Keratinocyte (primary cell): Measurements from ENCODE around the gene CD274. TPM values are rescaled to one million over a fixed set of nuclear protein-coding genes. Genes with fewer than 3 reads are reported as not detected.

ENCODE experiments used
- DNase-seq: peaks from one replicate; pipeline ENCODE4 v3.0.0-alpha.2; 2011; ENCODE audit warnings: low read depth, missing footprints, low spot score
- FAIRE-seq: peaks from 2 replicates; lab custom pipeline; 2011; peaks lifted over from hg19 to GRCh38; lab: Jason Lieb, UNC
- H2AFZ ChIP-seq: 2 replicates; pipeline ENCODE4 v1.6.0; 2012; ENCODE audit warnings: low read length, control low read depth, inconsistent platforms; ENCODE audit not compliant: control insufficient read depth
- H3K27ac ChIP-seq: 2 replicates; pipeline ENCODE4 v1.5.1; 2011; ENCODE audit warnings: low read length; ENCODE audit not compliant: control insufficient read depth, insufficient read depth
- H3K27me3 ChIP-seq: 3 replicates; pipeline ENCODE4 v1.6.0; 2011; ENCODE audit warnings: low read length; ENCODE audit not compliant: control insufficient read depth, insufficient read depth; ENCODE audit errors: extremely low read depth
- H3K36me3 ChIP-seq, 2 experiments: 2 replicates in 1 of 2; 3 replicates in 1 of 2; pipeline ENCODE4 v1.5.1; 2011; ENCODE audit warnings: low read length in 2 of 2, mild to moderate bottlenecking in 1 of 2; ENCODE audit not compliant: control insufficient read depth in 2 of 2, insufficient read depth in 2 of 2; ENCODE audit errors: extremely low read depth in 1 of 2
- H3K4me1 ChIP-seq: 3 replicates; pipeline ENCODE4 v1.5.1; 2011; ENCODE audit warnings: low read length; ENCODE audit not compliant: control insufficient read depth, insufficient read depth; ENCODE audit errors: extremely low read depth
- H3K4me2 ChIP-seq: 3 replicates; pipeline ENCODE4 v1.6.0; 2011; ENCODE audit warnings: low read depth, low read length; ENCODE audit not compliant: control insufficient read depth, insufficient read depth; ENCODE audit errors: extremely low read depth
- H3K4me3 ChIP-seq, 3 experiments: fragments of 200-600 bp in 1 of 3; sonication (generic) in 1 of 3; 2 replicates in 2 of 3; 3 replicates in 1 of 3; pipeline ENCODE4 v1.5.1; 2011 to 2016; ENCODE audit warnings: low read length in 3 of 3, mild to moderate bottlenecking in 3 of 3, control low read depth in 2 of 3, inconsistent platforms in 1 of 3, low read depth in 1 of 3, mixed read lengths in 1 of 3, mixed run types in 1 of 3, moderate library complexity in 1 of 3; ENCODE audit not compliant: control insufficient read depth in 2 of 3, insufficient read depth in 2 of 3; ENCODE audit errors: extremely low read depth in 1 of 3
- H3K79me2 ChIP-seq: 2 replicates; pipeline ENCODE4 v1.6.0; 2012; ENCODE audit warnings: low read length; ENCODE audit not compliant: control insufficient read depth, insufficient read depth
- H3K9ac ChIP-seq: 3 replicates; pipeline ENCODE4 v1.6.0; 2011; ENCODE audit warnings: low read length; ENCODE audit not compliant: control insufficient read depth, insufficient read depth; ENCODE audit errors: extremely low read depth
- H3K9me1 ChIP-seq: 3 replicates; pipeline ENCODE4 v1.6.0; 2011; ENCODE audit warnings: low read length; ENCODE audit not compliant: control insufficient read depth, insufficient read depth; ENCODE audit errors: extremely low read depth
- H3K9me3 ChIP-seq: 2 replicates; pipeline ENCODE4 v1.5.1; 2012; ENCODE audit warnings: low read depth, low read length; ENCODE audit not compliant: control insufficient read depth
- H4K20me1 ChIP-seq: 3 replicates; pipeline ENCODE4 v1.6.0; 2011; ENCODE audit warnings: low read length; ENCODE audit not compliant: control insufficient read depth, insufficient read depth; ENCODE audit errors: extremely low read depth
- CTCF ChIP-seq, 3 experiments: IDR thresholded peaks in 1 of 3; conservative IDR thresholded peaks in 1 of 3; optimal IDR thresholded peaks in 1 of 3; 2 replicates in 2 of 3; 3 replicates in 1 of 3; pipeline versions ENCODE3 to v1.5.1; 2011; ENCODE audit warnings: low read length in 3 of 3, mild to moderate bottlenecking in 3 of 3, moderate library complexity in 2 of 3, control low read depth in 1 of 3, inconsistent platforms in 1 of 3; ENCODE audit not compliant: insufficient read depth in 2 of 3; ENCODE audit errors: extremely low read depth in 1 of 3
- EZH2 ChIP-seq: IDR thresholded peaks from one replicate; pipeline ENCODE4 v1.6.1; 2012; ENCODE audit warnings: inconsistent platforms, mild to moderate bottlenecking, low read length, moderate library complexity
- dilution Hi-C: fragments of 300-500 bp; cut with MboI; formaldehyde crosslinking; loops from one replicate; pipeline ENCODE4 v1.7.0; 2020; ENCODE audit warnings: low sequenced_read_pairs; ENCODE audit not compliant: extremely low pct_ligation_motif_present
- polyA plus RNA-seq, 5 experiments: library from polyadenylated mRNA; depleted of rRNA in 3 of 5; stranded (reverse) in 3 of 5; stranded (forward) in 1 of 5; unstranded in 1 of 5; fragments of >200 nt; gene quantifications; 1 replicate in 1 of 5; 2 replicates in 3 of 5; 3 replicates in 1 of 5; pipeline versions ENCODE4 v1.2.1 to v1.2.3, GENCODE V29; 2011 to 2012; ENCODE audit warnings: missing spikeins in 2 of 5, low read depth in 1 of 5, low replicate concordance in 1 of 5

The CD274 gene
- polyA plus RNA-seq, 1 donor (not counting 4 experiments of a cell fraction or from before 2014, with no cell fraction given) = 36.3 TPM

DNA sequence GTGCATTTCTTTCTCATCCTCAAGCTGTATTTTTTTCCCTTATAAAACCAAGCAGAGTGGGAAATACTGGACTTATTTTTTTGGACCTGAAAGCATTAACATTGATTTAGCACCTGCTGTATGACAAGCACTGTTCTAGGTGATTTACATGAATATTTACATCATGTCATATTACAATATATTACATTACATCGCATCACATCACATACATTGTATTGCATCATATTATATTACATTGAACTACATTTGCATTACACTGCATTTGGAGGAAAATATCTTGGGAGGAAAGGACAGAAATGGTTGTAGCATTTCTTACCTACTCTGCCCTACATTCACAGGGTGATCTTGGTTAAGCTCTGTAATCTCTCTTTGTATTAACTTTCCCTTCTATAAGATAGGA, 48.8 kb downstream of the CD274 start:
- Histone ChIP-seq H3K9me3 (no peaks in the 10 kb centered on the region), H3K27me3 (no peaks in the 10 kb centered on the region), H3K27ac (no peak overlapping the region), H3K79me2 (no peaks in the 10 kb centered on the region), H3K9ac (no peak overlapping the region), H3K9me1 (no peaks in the 10 kb centered on the region), H2AFZ (no peak overlapping the region), H3K4me2 (no peak overlapping the region), H4K20me1 (no peaks in the 10 kb centered on the region), H3K36me3 (no peaks in the 10 kb centered on the region), H3K4me1 (peaks cover 22% of the 10 kb centered on the region), H3K4me3 (no peak overlapping the region)
- FAIRE-seq (no peak), DNase-seq (no peak)
- TF ChIP-seq EZH2 = no peak
- no peak for TF ChIP-seq CTCF (optimal IDR thresholded peaks at IDR 0.05 in 1 of 3, IDR thresholded peaks at IDR 0.05 in 1 of 3, conservative IDR thresholded peaks at IDR 0.05 in 1 of 3; ENCODE audit: extremely low read depth in 1 of 3, insufficient read depth in 2 of 3, low read length in 3 of 3)
- dilution Hi-C loops = no loop called here

DNA sequence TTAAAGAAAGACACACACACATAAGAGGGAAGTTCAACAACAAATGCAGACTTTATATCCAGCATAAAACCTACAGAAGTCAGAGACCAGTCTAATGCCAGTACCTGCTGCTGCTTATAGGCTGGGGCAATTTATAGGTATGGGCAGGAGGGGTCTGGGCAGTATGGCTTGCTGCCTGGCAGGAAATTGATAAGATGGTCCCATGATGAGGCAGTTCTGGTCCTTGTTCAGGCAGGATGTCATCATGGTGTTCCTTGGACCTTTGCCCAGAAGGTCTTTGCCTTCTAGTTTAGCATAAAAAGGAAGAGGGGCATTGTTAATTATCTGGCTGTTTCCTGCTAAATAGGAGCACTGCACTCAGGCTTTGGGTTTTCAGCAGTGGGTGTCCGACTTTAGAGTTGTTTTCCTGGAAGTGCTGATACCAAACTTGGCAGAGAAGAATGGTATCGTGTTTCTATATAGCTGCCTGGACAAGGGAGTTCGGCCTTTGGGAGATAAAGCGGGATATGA, 49.6 kb downstream of the CD274 start:
- Histone ChIP-seq H3K27ac (peak overlapping the region; percentile 26), H3K9me1 (no peaks in the 10 kb centered on the region), H3K36me3 (no peaks in the 10 kb centered on the region), H3K4me1 (peaks cover 20% of the 10 kb centered on the region), H3K27me3 (no peaks in the 10 kb centered on the region), H2AFZ (peak overlapping the region; percentile 75), H3K4me3 (no peak overlapping the region), H3K79me2 (no peaks in the 10 kb centered on the region), H3K9me3 (peaks cover 2% of the 10 kb centered on the region), H3K9ac (no peak overlapping the region), H3K4me2 (peak overlapping the region; percentile 8), H4K20me1 (no peaks in the 10 kb centered on the region)
- TF ChIP-seq EZH2 = no peak
- no peak for TF ChIP-seq CTCF (optimal IDR thresholded peaks at IDR 0.05 in 1 of 3, IDR thresholded peaks at IDR 0.05 in 1 of 3, conservative IDR thresholded peaks at IDR 0.05 in 1 of 3; ENCODE audit: extremely low read depth in 1 of 3, insufficient read depth in 2 of 3, low read length in 3 of 3)
- peak; percentile 86 for FAIRE-seq
- DNase-seq = no peak
- dilution Hi-C loops = no loop called here
